Inflammatory macrophage treated with lipopolysaccharide for 4 hours (primary cell): ENCODE data around the gene ARMC12.

ENCODE experiments used
- DNase-seq: peaks from one replicate; pipeline ENCODE4 v3.0.0-alpha.2; 2020

The ARMC12 gene

GRCh38 chr6:35777356-35778102 lies 40.7 kb downstream of the ARMC12 start:
- DNase-seq, result no peak

- no peak for DNase-seq
Observed at GRCh38 chr6:35778437-35778836, 41.6 kb downstream of the ARMC12 start.

GRCh38 chr6:35780719-35781118 lies 43.9 kb downstream of the ARMC12 start, which contains the start of gene CLPSL1:
Gene CLPSL1 (plus strand): TSS chr6:35781019. CDS start chr6:35781111, 92 bp downstream.
- no peak for DNase-seq

- no peak for DNase-seq
Observed at GRCh38 chr6:35781290-35781689, 44.5 kb downstream of the ARMC12 start.

- DNase-seq, result no peak
Observed at GRCh38 chr6:35782424-35782823, 45.6 kb downstream of the ARMC12 start.

- no peak for DNase-seq
Observed at GRCh38 chr6:35784200-35784599, 47.4 kb downstream of the ARMC12 start.

GRCh38 chr6:35786272-35786671 lies 49.4 kb downstream of the ARMC12 start:
- no peak for DNase-seq

GRCh38 chr6:35786810-35787209 lies 50.0 kb downstream of the ARMC12 start:
- DNase-seq, result no peak

GRCh38 chr6:35787266-35788218 lies 50.7 kb downstream of the ARMC12 start:
- no peak for DNase-seq

- no peak for DNase-seq
Observed at GRCh38 chr6:35788423-35788982, 51.7 kb downstream of the ARMC12 start.

- no peak for DNase-seq
Observed at GRCh38 chr6:35790683-35791082, 53.9 kb downstream of the ARMC12 start.

- no peak for DNase-seq
Observed at GRCh38 chr6:35794536-35795452, 58.0 kb downstream of the ARMC12 start.

GRCh38 chr6:35795453-35796071 lies 58.7 kb downstream of the ARMC12 start:
- no peak for DNase-seq

- DNase-seq, result no peak
Observed at GRCh38 chr6:35796236-35796635, 59.4 kb downstream of the ARMC12 start.

- DNase-seq, result no peak
Observed at GRCh38 chr6:35797837-35798526, 61.1 kb downstream of the ARMC12 start.
